Measurements from ENCODE around the gene CAPN10. TPM values are rescaled to one million over a fixed set of nuclear protein-coding genes. Genes with fewer than 3 reads are reported as not detected.

The CAPN10 gene
- total and polyA plus RNA-seq, 4 donors, result 12.6 to 66.9 (median 29.6) TPM

DNA sequence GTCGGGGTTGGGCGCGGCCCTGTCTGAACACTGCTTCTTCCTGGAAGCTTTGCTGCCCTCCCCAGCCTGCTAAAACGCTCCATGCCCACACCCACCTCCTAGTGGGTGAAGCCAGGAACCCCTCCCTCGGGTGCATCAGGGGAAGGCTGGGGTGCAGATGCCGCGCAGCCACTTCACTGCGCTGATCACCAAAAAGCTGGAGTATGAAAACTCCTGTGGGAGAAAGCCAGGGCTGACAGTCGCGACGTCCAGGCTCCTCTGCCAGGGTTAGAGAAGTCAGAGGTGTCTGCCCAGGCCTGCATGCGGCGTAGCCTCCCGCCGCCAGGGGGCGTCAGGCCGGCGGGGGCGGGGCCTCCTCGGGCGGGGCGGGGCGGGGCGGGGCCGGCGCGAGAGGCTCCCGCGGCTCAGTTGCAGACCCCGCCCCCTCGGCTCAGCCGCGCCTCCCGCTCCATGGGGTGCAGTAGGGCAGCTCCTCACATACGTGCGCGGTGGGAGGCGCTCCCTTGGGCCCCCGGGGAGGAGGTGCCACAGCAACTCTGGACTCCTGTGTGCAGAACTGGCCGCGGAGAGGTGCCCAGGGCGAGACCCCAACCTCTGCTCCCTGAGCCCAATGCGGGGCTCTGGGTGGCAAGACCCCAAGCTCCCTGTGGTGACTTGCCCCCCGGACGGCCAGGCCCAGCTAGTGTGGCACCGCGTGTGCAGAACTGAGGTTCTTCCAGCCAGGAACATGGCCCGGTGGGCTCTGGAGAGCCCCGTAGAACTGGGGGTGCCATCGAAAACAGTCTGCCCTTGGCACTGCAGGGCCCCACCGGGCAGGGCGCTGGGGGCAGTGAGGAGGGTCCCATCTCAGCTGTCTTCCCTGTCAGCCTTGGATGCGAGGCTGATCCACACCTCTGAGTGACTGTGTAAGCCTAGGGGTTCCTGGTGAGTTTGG is 20.1 kb upstream of the CAPN10 start:
- ATAC-seq (ENCODE audit: low FRiP score) (peak; percentile 93), DNase-seq (peak; percentile 97)
- H3K9me3 ChIP-seq (ENCODE audit: control insufficient read depth, low read length), result no peaks in the 10 kb centered on the region
- H3K36me3 ChIP-seq (ENCODE audit: control insufficient read depth in 1 of 2, insufficient read depth in 2 of 2, low read length in 1 of 2), result no peaks in the 10 kb centered on the region
- H3K4me1 ChIP-seq (ENCODE audit: control insufficient read depth in 1 of 2, insufficient read depth in 2 of 2, low read length in 2 of 2), result peaks cover 0 to 4% of the 10 kb centered on the region in 2 donors
- intact Hi-C loops (cut with DNase I), result loop anchor here in 1 of 2 donors (10.0 kb wide), 1 partner anchor 428 kb away; the partner anchor contains the start of gene SNED1
- H3K27ac ChIP-seq (ENCODE audit: low read depth in 1 of 2, low read length in 2 of 2), result peak overlapping the region in 1 of 2 donors; percentile 78
- H3K4me3 ChIP-seq (ENCODE audit: low read length in 2 of 2), result peak overlapping the region in 1 of 2 donors; percentile 1
- no peaks in the 10 kb centered on the region for H3K27me3 ChIP-seq (ENCODE audit: control insufficient read depth in 1 of 2, insufficient read depth in 2 of 2, low read length in 1 of 2)
- WGBS, 2 donors, result 8 to 10% methylated on average over 47 to 53 of the region's 53 CpGs

DNA sequence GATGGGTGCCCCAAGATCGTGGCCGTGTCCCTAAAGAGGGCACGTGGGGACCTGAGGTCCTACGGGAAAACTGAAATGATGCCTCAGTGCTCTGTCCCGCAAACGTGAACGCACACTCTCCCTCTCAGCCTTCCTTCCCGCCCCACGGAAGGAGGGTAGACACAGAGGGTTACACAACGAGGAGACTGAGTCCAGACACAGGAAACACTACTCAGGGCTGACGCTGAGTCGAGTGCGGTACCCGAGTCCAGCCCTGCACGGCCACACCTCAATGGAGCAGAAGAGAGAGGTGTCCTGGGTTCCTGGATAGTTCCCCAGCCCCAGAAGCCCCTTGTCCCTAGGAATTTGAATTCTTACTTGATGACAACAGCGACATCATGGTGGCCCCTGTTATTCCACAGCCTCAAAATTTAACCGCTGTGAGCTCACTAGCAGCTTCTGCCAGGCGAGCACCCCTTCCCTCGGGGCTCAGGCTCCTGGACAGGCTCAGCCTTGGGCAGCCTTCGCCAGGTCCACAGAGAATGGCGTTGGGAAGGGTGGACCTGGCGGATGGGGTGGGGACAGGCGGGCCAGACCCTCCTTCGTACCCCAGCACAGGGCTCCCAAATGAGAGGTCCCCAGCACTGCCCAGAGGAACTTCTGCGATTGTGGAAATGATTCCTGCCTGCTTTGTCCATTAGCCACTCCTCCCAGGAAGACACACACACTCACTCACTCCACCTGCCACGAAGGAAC is 19.2 kb upstream of the CAPN10 start:
- peak overlapping the region; percentile 19 to 78 for H3K4me3 ChIP-seq (ENCODE audit: low read length in 2 of 2)
- intact Hi-C loops (cut with DNase I), result loop anchor here in 1 of 2 donors (10.0 kb wide), 1 partner anchor 427 kb away; the partner anchor contains the start of gene SNED1
- ATAC-seq (ENCODE audit: low FRiP score) (peak; percentile 1), DNase-seq (peak; percentile 49 to 79)
- no peaks in the 10 kb centered on the region for H3K27me3 ChIP-seq (ENCODE audit: control insufficient read depth in 1 of 2, insufficient read depth in 2 of 2, low read length in 1 of 2)
- H3K27ac ChIP-seq (ENCODE audit: low read depth in 1 of 2, low read length in 2 of 2), result peak overlapping the region in 1 of 2 donors; percentile 78
- no peaks in the 10 kb centered on the region for H3K36me3 ChIP-seq (ENCODE audit: control insufficient read depth in 1 of 2, insufficient read depth in 2 of 2, low read length in 1 of 2)
- WGBS, 2 donors, result 23 to 26% methylated on average over 26 of the region's 26 CpGs
- no peaks in the 10 kb centered on the region for H3K9me3 ChIP-seq (ENCODE audit: control insufficient read depth, low read length)
- H3K4me1 ChIP-seq (ENCODE audit: control insufficient read depth in 1 of 2, insufficient read depth in 2 of 2, low read length in 2 of 2), result peaks cover 0 to 4% of the 10 kb centered on the region in 2 donors

GRCh38 chr2:240567872-240568677 is 18.5 kb upstream of the CAPN10 start, which contains the start of gene RNPEPL1:
RNPEPL1 (plus strand) TSS chr2:240568484; CDS start chr2:240568587, 103 bp downstream.
- H3K36me3 ChIP-seq (ENCODE audit: control insufficient read depth in 1 of 2, insufficient read depth in 2 of 2, low read length in 1 of 2), result no peaks in the 10 kb centered on the region
- peak within 1 kb of the TSS in 1 of 2 donors; percentile 78 for H3K27ac ChIP-seq (ENCODE audit: low read depth in 1 of 2, low read length in 2 of 2)
- H3K27me3 ChIP-seq (ENCODE audit: control insufficient read depth in 1 of 2, insufficient read depth in 2 of 2, low read length in 1 of 2), result no peaks in the 10 kb centered on the region
- intact Hi-C loops (cut with DNase I), result loop anchor here in 1 of 2 donors (2.0 to 10.0 kb wide), 2 partner anchors 19 to 427 kb away; partner anchors contain the start of genes CAPN10 and SNED1
- peak within 1 kb of the TSS; percentile 19 to 78 for H3K4me3 ChIP-seq (ENCODE audit: low read length in 2 of 2)
- WGBS, 2 donors, result 1% methylated on average over 60 to 106 of the region's 106 CpGs
- no peak for ATAC-seq (ENCODE audit: low FRiP score)
- peak; percentile 60 to 85 for DNase-seq
- no peaks in the 10 kb centered on the region for H3K9me3 ChIP-seq (ENCODE audit: control insufficient read depth, low read length)
- peaks cover 0 to 4% of the 10 kb centered on the region in 2 donors for H3K4me1 ChIP-seq (ENCODE audit: control insufficient read depth in 1 of 2, insufficient read depth in 2 of 2, low read length in 2 of 2)

GRCh38 chr2:240568678-240569522 is 17.6 kb upstream of the CAPN10 start:
- 2% methylated on average over 71 to 93 of the region's 93 CpGs for WGBS, 2 donors
- Histone ChIP-seq H3K4me1 (ENCODE audit: control insufficient read depth in 1 of 2, insufficient read depth in 2 of 2, low read length in 2 of 2) (peaks cover 0 to 4% of the 10 kb centered on the region in 2 donors), H3K36me3 (ENCODE audit: control insufficient read depth in 1 of 2, insufficient read depth in 2 of 2, low read length in 1 of 2) (no peaks in the 10 kb centered on the region), H3K4me3 (ENCODE audit: low read length in 2 of 2) (peak overlapping the region; percentile 19 to 78), H3K27me3 (ENCODE audit: control insufficient read depth in 1 of 2, insufficient read depth in 2 of 2, low read length in 1 of 2) (no peaks in the 10 kb centered on the region), H3K27ac (ENCODE audit: low read depth in 1 of 2, low read length in 2 of 2) (peak overlapping the region in 1 of 2 donors; percentile 14), H3K9me3 (ENCODE audit: control insufficient read depth, low read length) (no peaks in the 10 kb centered on the region)
- peak; percentile 78 to 90 for DNase-seq
- intact Hi-C loops (cut with DNase I), result loop anchor here in 1 of 2 donors (2.0 to 10.0 kb wide), 2 partner anchors 18 to 426 kb away; partner anchors contain the start of genes CAPN10 and SNED1
- ATAC-seq (ENCODE audit: low FRiP score), result no peak

GRCh38 chr2:240569523-240569997 is 17.0 kb upstream of the CAPN10 start:
- peak in 1 of 2 donors; percentile 68 for DNase-seq
- H3K4me3 ChIP-seq (ENCODE audit: low read length in 2 of 2), result no peak overlapping the region
- ATAC-seq (ENCODE audit: low FRiP score), result no peak
- no peak overlapping the region for H3K27ac ChIP-seq (ENCODE audit: low read depth in 1 of 2, low read length in 2 of 2)
- H3K27me3 ChIP-seq (ENCODE audit: control insufficient read depth in 1 of 2, insufficient read depth in 2 of 2, low read length in 1 of 2), result no peaks in the 10 kb centered on the region
- no peaks in the 10 kb centered on the region for H3K9me3 ChIP-seq (ENCODE audit: control insufficient read depth, low read length)
- peaks cover 0 to 4% of the 10 kb centered on the region in 2 donors for H3K4me1 ChIP-seq (ENCODE audit: control insufficient read depth in 1 of 2, insufficient read depth in 2 of 2, low read length in 2 of 2)
- WGBS, 2 donors, result 83 to 84% methylated on average over 9 of the region's 9 CpGs
- intact Hi-C loops (cut with DNase I), result loop anchor here in 1 of 2 donors (2.0 to 10.0 kb wide), 2 partner anchors 17 to 425 kb away; partner anchors contain the start of genes CAPN10 and SNED1
- peaks cover 0 to 2% of the 10 kb centered on the region in 2 donors for H3K36me3 ChIP-seq (ENCODE audit: control insufficient read depth in 1 of 2, insufficient read depth in 2 of 2, low read length in 1 of 2)

GRCh38 chr2:240569998-240570530 is 16.5 kb upstream of the CAPN10 start:
- Histone ChIP-seq H3K27ac (ENCODE audit: low read depth in 1 of 2, low read length in 2 of 2) (no peak overlapping the region), H3K4me1 (ENCODE audit: control insufficient read depth in 1 of 2, insufficient read depth in 2 of 2, low read length in 2 of 2) (peaks cover 0 to 4% of the 10 kb centered on the region in 2 donors), H3K9me3 (ENCODE audit: control insufficient read depth, low read length) (no peaks in the 10 kb centered on the region), H3K36me3 (ENCODE audit: control insufficient read depth in 1 of 2, insufficient read depth in 2 of 2, low read length in 1 of 2) (peaks cover 0 to 2% of the 10 kb centered on the region in 2 donors), H3K27me3 (ENCODE audit: control insufficient read depth in 1 of 2, insufficient read depth in 2 of 2, low read length in 1 of 2) (no peaks in the 10 kb centered on the region), H3K4me3 (ENCODE audit: low read length in 2 of 2) (no peak overlapping the region)
- intact Hi-C loops (cut with DNase I), result loop anchor here in 1 of 2 donors (2.0 to 10.0 kb wide), 2 partner anchors 17 to 425 kb away; partner anchors contain the start of genes CAPN10 and SNED1
- ATAC-seq (ENCODE audit: low FRiP score) (no peak), DNase-seq (peak in 1 of 2 donors; percentile 40)
- 92 to 94% methylated on average over 15 of the region's 15 CpGs for WGBS, 2 donors
